Stimulated activated CD4-positive, alpha-beta T cell treated with anti-CD3 and anti-CD28 coated beads, Interleukin-1b, Interleukin-23, amount 100 ng/mL, for 4 hours (primary cell): ENCODE results near the gene JADE2.
"Not testable (repeated sequence)": the region's sequence is repeated elsewhere in the genome, so short reads cannot be mapped to it uniquely, and the experiment has no call there.

Experiments used
- DNase-seq, 2 donors: peaks; one replicate each; pipeline ENCODE4 v3.0.0-alpha.2; 2020; ENCODE audit warnings: low read depth in 2 of 2

Gene JADE2

DNA sequence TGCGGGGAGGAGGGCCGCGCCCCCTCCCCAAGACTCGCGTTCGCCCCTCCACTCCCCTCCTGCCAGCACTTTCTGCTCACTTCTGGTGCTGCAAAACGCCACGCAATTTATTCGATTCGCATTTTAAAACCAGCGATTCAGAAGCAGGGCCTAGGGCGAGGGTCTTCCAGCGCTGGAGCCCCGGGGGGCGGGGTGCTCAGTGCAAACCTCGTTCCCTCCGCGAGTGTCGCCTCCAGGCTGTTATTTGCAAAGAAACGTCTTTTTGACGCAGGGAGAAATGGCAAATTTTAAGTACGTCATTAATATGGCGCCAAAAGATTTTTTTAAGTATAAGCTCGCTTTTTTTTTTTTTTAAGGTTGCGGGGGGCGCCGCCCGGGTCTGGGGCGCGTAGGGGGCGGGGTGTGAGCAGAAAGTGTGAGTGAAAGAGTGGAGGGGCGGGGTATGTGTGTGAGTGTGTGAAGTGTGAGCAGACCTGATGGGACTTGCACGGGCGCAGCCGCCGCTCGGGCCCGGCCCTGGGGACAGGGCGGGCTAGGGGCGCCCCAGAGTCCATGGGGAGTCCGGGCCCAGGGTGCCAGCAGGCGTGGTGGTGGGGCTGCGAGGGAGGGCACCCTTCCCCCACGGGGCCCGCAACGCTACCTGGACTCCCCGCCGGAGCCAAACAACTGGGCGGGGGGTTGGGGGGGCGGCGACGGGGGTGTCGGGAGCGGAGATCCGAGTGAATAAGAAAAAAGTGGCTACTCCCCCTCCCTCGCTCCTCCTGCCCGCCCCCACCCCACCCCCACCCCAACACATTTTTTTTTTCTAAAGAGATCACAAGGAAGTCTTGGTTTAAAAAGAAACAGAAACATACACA is at the start of gene JADE2:
JADE2 (plus strand) TSS at position 845 of the 857 bp plus-strand sequence. CDS start 10,188 bp downstream, outside the sequence.
- peak; percentile 61 to 63 for DNase-seq

DNA sequence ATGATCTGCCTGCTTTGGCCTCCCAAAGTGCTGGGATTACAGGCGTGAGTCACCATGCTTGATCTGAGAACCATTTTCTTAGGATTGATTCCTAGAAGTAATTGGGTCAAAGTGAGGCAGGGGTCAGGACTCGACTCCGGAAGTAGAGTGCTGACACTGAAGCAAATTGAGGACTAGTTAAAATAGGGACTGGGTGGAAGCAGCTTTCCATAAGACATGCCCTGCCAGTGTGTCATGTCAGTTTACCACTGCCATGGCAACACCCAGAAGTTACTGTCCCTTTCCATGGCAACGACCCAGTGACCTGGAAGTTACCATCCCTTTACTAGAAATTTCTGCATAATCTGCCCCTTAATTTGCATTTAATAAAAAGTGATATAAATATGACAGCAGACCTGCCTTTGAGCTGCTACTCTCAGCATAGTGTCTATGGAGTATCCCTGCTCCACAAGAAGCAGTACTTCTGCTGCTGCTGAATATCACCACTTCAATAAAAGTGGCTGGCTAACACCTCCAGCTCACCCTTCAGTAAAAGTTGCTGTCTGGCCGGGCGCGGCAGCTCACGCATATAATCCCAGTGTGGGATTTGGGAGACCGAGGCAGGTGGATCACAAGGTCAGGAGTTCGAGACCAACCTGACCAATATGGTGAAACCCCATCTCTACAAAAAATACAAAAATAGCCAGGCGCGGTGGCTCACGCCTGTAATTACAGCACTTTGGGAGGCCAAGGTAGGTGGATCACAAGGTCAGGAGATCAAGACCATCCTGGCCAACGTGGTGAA is 47.8 kb upstream of the JADE2 start:
- no peak for DNase-seq

DNA sequence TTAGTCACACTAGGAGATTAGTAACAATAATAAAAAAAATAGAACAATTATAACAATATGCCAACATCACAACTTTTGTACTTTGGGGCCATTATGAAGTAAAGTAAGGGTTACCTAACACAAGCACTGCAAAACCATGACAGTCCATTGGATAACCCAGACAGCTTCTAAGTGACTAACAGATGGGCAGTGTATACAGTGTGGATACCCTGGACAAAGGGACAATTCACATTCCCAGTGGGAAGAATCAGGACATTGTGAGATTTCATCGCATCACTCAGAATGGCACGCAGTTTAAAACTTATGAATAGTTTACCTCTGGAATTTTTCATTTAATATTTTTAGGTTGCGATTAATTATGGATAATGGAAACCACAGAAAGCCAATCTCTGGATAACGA is 45.6 kb upstream of the JADE2 start:
- no peak for DNase-seq

DNA sequence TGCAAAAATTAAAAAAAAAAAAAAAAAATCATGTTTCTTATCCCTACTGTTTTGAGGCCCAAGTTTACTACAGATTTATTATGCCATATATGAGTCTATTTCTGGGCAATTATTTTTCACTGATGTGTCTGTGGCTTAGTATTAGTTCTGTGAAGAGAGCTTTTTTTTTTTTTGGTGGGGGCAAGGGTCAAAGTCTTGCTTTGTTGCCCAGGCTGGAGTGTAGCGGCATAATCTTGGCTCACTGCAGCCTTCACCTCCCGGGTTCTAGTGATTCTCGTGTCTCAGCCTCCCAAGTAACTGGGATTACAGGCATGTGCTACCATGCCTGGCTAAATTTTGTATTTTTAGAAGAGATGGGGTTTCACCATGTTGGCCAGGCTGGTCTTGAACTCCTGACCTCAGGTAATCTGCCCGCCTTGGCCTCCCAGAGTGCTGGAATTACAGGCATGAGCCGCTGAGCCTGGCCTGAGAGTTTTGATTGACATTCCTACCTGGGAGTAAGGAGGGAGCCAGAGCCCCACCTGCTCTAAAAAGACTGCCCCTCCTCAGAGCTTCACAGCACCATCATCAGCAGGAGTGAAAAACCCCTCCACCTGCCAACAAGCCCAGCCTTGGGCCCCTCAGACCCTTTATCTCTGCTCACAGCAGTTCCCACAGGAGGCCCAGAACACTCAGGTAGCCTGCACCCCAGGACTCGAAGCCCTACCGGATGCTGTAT is 36.1 kb upstream of the JADE2 start:
- no peak for DNase-seq

DNA sequence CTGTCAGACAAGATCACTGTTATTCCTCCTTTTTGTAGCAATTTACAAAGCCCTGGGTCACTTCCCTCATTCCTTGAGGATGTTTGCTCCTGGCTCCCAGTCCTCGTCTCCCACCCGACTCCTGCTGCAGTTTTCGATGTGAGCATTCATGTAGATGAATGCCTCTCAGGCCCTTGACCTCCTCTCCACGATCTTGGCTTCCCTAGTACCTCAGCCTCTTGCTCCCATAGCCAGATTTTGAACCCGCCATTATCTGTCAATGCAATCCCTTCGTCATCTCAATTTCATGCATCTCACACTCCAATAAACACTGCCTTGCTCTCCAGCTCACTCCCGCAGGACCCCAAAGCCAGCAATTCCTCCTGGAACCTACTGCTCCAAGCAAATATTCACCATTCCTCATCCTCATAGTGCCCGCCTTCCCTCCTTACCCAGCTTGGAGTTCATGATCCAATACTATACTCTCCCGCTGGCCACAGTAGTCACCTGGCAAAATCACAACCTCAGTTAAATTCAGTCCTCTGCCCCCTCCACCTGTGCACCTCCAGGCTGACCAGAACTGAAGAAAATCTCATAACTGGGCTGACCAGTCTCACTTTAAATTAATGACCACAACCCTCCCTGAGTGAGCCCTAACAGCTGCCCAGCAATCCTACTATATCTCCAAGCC is 35.1 kb upstream of the JADE2 start:
- DNase-seq = no peak

DNA sequence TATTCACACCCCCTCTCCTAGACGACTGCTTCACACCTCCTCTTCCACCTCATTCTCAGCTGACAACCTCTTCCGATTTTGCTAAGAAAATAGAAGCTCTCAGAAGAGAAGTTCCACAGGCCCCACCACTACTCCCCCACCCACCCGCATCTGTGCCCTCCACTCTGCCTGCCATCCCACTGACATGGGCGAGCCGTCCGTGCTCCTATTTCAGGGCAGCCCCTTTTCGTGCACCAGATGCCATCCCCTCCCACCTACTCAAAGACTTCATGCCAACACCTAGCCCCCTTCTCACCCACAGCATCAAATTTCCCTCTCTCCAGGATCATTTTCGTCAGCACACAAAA is 34.6 kb upstream of the JADE2 start:
- DNase-seq = no peak

DNA sequence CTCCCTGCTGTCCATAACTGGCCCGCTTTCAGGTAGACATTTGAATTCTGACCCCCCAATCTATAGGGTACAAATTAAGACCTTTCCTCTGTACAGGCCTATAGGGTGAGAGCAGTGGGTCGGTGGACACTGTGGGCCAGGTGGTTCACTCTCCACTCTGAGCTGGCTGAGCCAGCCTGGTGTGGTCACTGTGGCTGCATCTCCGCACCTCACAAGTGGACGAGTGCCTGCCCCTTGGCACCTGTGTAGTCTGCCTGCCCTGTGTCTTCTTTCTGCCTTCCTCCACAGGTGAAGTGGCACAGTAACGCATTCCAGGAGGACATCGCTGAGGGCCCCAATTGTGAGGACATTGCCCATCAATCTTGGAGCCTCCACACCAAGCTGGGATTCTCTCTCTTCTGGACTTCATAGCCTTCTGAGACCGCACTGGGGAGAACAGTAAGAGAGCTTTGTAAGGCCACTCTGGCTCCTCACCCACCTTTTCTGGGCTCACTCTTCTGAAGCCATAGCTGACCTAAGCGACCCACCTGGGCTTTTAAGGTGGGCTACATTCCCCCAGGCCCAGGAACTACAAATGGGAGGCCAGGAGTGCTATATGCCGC is 33.5 kb upstream of the JADE2 start:
- DNase-seq = no peak

DNA sequence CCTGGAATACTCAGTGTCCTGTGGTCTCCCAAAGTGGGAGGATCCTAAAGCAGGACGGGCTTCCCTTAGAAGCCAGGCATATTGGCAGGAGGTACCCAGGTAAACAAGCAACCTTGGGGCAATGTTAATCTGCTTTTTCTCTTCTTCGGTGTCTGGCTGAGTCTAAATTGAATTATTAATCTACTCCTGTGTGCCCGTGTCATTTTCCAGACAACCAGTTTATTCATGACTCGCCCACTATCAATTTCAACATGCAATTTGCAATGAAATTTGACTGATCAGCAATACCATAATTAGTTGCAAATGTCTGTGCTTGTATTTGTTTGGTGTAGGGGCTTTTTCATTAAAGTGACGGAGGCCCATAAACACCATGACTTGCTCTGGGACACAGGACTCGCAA is 32.9 kb upstream of the JADE2 start:
- no peak for DNase-seq

DNA sequence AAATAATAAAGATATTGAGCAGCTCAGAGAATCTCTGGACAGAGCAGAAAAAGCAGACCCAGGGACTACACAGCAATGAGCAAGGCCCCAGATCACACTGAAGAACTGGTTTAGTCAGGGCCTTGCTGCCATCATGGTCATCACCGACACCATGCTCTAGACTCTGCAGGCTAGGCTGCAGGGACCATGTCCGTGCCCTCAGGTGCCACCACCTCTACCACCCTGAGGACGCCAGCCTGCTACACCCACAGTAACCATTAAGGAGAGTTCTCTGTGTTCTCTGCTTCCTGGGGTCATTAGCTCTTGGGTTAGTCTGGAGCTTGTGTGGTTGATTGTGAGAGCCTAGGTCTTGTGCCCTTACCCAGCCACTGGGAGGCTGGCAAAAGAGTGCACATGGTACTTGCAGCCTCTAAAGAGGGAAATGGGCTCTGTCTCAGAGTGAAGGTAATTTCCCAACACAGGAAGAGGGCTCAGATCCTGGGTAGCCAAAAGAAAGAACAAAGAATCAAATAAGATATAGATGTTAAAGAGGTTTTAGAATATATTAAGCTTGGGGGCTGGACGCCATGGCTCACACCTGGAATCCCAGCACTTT is 31.9 kb upstream of the JADE2 start:
- DNase-seq = no peak

DNA sequence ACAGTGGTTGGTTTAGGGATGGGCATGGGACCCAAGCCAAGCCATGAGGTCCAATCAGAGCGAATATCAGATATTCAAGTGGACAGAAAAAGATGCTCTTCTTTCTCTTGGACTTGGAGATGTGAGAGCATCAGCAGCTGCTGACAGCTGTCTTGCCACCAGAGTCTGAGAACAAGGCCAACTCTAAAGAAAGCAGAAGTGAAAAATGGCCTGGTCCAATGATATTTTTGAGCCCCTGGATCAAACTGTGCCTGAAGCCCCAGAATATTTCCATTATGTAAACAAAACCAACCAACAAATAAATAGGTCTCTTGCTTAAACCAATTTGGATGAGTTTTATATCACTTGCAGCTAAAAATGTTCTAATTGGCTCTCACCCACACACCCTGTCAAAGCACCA is 30.7 kb upstream of the JADE2 start:
- no peak for DNase-seq

DNA sequence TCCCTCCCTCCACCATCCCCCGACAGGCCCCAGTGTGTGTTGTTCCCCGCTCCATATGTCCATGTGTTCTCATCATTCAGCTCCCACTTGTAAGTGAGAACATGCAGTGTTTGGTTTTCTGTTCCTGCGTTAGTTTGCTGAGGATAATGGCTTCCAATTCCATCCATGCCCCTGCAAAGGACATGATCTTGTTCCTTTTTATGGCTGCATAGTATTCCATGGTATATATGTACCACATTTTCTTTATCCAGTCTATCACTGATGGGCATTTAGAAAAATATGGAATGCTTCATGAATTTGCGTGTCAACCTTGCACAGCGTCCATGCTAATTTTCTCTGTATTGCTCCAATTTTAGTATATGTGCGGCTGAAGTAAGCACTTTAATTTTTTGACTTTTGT is 25.6 kb upstream of the JADE2 start:
- not testable (repeated sequence) for DNase-seq

DNA sequence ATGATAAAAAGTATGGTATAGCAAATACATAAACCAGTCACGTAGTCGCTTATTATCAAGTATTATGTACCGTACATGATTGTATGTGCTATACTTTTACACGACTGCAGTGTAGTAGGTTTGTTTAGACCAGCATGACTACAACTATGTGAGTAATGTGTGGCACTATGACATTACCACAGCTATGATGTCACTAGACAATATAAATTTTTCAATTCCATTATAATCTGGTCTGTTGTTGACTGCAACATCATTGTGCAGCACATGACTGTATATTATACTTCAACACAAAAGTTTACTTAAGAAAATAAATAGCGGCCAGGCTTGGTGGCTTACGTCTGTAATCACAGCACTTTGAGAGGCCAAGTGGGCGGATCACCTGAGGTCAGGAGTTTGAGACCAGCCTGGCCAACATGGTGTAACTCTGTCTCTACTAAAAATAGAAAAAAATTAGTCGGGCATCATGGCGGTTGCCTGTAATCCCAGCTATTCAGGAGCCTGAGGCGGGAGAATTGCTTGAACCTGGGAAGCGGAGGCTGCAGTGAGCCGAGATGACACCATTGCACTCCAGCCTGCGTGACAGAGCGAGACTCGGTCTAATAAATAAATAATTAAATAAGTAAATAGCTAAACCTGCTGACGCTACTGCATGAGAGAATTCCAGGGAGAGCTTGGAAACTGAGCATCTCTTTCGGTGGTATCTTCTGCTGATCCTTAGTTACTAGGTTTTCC is 24.6 kb upstream of the JADE2 start:
- no peak for DNase-seq

DNA sequence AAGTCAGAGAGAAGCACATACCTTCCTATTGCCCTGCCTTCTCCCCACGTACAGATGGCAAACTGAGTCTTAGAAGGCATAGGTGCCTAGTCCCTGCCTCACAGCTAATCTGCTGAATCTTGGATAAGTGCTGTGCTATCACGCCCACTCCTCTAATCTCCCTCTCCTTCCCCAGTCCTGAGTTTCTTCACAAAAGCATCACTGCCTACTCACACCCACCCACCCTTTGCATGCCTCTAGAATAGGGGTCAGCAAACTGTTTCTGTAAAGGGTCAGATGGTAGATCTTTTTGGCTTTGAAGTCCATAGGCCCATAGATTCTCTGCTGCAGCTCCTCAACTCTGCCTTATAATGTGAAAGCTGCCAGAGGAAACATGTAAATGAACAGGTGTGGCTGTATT is 23.2 kb upstream of the JADE2 start:
- no peak for DNase-seq

DNA sequence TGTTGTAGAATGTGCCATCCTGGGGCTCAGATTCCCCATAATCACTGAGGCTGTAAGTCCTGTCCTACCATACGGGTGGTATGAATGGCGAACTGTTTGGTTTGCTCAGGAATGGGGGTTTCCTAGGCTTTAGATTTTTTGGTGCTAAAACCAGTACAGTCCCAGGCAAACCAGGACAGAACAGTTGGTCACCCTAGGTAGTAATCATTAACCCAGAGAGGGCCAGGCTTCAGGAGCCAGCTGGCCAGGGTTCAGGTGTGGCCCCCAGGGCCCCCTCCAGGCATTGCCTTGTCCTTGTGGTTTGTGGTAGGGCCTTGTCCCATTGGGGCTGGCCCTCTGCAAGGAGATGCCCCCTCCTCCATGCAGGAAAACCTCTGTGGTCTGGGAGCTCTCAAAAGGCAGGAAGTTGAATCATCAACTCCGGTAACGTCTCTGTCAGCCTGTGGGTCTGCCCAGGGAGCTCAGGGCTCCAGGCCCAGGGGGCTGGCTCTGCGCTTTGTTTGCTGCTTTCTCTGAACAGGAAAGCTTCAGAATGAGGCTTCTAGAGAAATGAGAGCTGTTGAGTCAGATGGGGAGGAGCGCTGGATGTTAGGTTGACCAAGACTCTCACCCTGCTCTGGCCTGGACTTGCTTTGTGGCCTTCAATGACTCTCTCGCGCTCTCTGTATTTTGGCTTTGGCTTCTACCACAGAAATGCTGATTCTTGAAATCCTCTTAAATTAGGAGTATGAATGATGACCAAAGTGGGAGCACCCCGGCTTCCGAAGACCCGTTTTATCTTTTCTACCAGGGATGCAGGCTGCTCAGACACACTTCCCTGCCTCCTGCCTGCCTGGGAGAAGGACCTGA is 22.2 kb upstream of the JADE2 start:
- DNase-seq = peak; percentile 38 to 42

DNA sequence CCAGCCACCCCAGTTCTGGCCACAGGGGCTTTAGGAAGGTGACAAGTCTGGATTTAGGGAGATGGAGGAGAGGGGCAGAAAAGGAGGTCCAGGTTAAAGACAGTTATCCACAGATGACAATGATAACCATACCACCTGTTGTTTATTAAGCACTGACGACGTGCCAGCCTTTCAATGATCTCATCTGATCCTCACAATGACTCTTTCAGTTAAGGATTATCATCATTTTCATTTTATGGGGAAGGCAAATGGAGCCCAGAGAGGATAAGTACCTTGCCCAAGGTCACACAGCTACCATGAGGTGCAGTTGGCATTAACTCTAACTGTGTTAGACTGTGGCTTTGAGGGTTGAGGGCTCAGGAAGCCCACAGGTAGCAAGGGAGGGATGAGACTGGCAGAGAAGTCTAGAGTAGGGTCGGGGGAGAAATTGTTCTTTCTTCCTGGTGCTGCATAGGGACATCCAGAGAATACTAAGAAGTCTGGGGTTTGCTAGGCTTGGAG is 21.5 kb upstream of the JADE2 start:
- no peak for DNase-seq

DNA sequence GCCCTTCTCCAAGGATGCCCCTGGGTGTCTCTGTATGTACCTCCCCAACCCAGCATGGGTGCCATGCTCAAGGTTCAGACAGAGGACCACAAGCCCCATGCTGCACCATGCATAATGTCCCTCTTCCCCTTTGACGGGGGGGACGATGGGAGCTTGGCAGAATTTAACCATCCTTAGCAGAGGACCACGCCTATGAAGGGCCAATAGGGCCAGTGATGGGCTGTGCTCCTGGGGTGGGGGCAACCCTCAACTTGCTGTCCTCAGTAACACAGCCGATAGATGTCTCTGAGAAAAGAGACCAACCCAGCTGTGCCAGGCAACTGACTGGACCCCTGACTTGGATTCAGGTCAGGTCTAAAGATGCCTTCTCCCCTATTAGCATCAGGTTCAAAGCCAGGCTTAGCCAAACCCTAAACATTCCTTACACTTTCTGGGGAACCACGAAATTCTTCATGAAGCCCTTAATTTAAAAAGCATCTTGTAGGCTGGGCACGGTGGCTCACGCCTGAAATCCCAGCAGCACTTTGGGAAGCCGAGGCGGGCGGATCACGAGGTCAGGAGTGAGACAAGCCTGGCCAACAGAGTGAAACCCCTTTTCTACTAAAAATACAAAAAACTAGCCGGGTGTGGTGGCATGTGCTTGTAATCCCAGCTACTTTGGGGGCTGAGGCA is 20.7 kb upstream of the JADE2 start:
- DNase-seq = no peak

DNA sequence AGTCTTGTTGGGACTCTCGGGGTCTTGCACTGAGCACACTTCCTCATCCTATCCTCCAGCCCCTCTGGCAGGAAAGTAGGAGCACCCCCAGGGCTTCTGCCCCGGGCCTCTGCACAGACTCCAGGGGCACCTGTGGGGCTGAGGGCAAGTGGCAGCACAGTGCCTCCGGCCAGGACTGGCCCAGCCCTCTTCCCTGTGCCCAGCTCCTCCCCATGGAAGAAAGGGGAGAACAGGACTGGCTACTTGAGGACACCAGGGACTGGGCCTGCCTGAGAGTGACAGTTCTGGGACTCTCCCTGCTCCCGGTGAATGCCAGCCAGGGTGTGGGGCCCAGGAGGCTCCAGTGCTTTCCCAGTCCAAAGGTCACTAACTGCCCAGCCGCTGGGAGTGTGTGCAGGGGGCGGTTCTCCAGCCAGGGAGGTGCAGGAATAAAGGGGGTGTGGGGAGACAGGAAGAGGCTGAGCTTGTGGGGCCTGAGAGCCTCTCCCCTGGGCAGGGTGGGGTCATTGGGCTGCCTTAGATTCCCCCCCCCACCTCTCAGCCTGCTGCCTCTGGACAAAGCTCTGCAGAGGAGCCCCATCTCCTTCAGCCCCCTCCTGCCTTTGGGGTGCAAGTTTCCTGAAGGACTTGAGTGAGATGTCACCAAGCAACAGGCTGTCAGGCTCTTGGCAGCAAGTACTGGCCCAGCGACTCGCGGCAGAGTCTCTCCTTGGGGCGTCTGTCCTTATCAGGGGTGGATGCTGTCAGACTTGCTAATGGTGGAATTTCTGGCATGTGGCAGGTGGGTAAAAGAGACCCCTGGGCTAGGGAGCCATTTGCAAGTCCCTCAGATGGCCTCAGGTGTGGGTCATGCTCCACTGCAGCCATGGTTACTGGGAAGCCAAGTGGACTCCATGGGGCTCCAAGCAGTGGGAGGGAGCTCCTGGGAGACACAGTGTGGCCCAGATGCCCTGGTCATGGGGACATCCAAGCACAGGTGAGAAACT is 19.1 kb upstream of the JADE2 start:
- no peak for DNase-seq

DNA sequence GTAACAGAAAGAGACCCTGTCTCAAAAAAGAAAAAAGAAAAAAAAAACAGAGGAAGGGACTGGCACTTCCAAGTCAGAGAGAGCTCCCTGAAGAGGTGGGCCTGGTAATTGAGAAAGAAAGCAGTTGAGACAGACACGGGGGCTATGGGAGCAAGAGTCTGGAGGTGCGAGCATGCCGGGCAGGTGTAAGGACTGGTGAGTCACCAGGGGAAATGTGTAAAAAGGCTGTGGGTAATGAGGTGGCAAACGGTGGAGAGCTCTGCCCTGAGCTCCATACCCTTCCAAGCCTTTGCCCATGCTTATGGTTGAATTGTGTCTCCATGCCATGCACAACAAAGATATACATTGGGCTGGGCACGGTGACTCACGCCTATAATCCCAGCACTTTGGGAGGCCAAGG is 18.0 kb upstream of the JADE2 start:
- DNase-seq = no peak
